Liver (tissue), 3 donors: ENCODE results near the gene CRYBG1.

Experiments
- CTCF ChIP-seq: fragments of 150-350 bp; IDR thresholded peaks from 2 replicates; pipeline ENCODE4 v1.5.1; 2017; ENCODE audit warnings: improper control_type of control experiment, low read depth, low read length; ENCODE audit not compliant: missing input control
- SP1 ChIP-seq: IDR thresholded peaks from 2 replicates; pipeline ENCODE4 v1.6.1; 2018; ENCODE audit warnings: antibody characterized with exemption, mild to moderate bottlenecking
- TF ChIP-seq, protein P1 (sequence below): IDR thresholded peaks from 2 replicates; pipeline ENCODE4 v1.6.1; 2016; ENCODE audit warnings: antibody characterized with exemption, mild to moderate bottlenecking
- donor health status: healthy.
- donor health status: healthy.

DNA sequence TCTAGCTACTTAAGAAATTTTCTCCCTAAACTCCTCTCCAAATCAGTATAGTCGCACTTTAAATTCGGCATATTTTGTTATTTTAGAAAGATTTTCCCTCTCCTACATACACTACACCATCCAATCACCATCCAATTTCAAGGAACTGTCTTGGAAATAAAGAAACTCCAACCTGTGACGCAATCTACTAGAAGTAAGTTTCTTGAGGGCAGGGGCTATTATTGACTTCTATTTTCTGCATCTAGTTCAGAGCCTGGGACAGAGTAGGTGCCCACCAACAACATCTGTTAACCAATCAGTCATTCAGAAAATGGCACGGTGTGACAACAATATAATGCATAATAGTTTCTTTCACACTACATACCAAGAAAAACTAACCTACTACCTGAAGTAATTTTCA, 38.6 kb upstream of the CRYBG1 start:
- TF ChIP-seq CTCF (no peak), SP1 (no peak)
- TF ChIP-seq, protein P1, sequence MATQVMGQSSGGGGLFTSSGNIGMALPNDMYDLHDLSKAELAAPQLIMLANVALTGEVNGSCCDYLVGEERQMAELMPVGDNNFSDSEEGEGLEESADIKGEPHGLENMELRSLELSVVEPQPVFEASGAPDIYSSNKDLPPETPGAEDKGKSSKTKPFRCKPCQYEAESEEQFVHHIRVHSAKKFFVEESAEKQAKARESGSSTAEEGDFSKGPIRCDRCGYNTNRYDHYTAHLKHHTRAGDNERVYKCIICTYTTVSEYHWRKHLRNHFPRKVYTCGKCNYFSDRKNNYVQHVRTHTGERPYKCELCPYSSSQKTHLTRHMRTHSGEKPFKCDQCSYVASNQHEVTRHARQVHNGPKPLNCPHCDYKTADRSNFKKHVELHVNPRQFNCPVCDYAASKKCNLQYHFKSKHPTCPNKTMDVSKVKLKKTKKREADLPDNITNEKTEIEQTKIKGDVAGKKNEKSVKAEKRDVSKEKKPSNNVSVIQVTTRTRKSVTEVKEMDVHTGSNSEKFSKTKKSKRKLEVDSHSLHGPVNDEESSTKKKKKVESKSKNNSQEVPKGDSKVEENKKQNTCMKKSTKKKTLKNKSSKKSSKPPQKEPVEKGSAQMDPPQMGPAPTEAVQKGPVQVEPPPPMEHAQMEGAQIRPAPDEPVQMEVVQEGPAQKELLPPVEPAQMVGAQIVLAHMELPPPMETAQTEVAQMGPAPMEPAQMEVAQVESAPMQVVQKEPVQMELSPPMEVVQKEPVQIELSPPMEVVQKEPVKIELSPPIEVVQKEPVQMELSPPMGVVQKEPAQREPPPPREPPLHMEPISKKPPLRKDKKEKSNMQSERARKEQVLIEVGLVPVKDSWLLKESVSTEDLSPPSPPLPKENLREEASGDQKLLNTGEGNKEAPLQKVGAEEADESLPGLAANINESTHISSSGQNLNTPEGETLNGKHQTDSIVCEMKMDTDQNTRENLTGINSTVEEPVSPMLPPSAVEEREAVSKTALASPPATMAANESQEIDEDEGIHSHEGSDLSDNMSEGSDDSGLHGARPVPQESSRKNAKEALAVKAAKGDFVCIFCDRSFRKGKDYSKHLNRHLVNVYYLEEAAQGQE, result no peak
